ENCODE data around the gene KDM4C. TPM values are rescaled to one million over a fixed set of nuclear protein-coding genes. Genes with fewer than 3 reads are reported as not detected.

KDM4C gene
- total and polyA plus RNA-seq, 2 of the 13 experiments (the other 11 are each of a cell fraction or from before 2014, with no cell fraction given) = 19.4 to 23.6 TPM

GRCh38 chr9:6757456-6758247 lies at the start of gene KDM4C (continued):
- TF ChIP-seq NCOA5 (CRISPR knock-in tag; IDR thresholded peaks at IDR 0.05) (no peak), ZNF547 (CRISPR knock-in tag; IDR thresholded peaks at IDR 0.05) (peak; percentile 76), ZNF597 (CRISPR knock-in tag; IDR thresholded peaks at IDR 0.05) (no peak), ZFP62 (CRISPR knock-in tag; IDR thresholded peaks at IDR 0.05) (no peak), PLSCR1 (CRISPR knock-in tag; IDR thresholded peaks at IDR 0.05; ENCODE audit: borderline replicate concordance) (peak; percentile 83; the same call in 1 of the 2 replicates), MED1 (CRISPR knock-in tag; IDR thresholded peaks at IDR 0.05) (peak; percentile 88), HNF1A (IDR thresholded peaks at IDR 0.05; ENCODE audit: low read depth) (no peak), HNF1A (CRISPR knock-in tag; IDR thresholded peaks at IDR 0.05; ENCODE audit: borderline replicate concordance) (peak; percentile 61; the same call in 1 of the 2 replicates), TFDP2 (CRISPR knock-in tag; IDR thresholded peaks at IDR 0.05) (peak; percentile 76), NFE2 (CRISPR knock-in tag; IDR thresholded peaks at IDR 0.05) (no peak), ADNP (CRISPR knock-in tag; IDR thresholded peaks at IDR 0.05) (no peak), ELK4 (CRISPR knock-in tag; IDR thresholded peaks at IDR 0.05; ENCODE audit: borderline replicate concordance) (no peak), ZSCAN25 (CRISPR knock-in tag; IDR thresholded peaks at IDR 0.05) (no peak), ZNF232 (CRISPR knock-in tag; IDR thresholded peaks at IDR 0.05; ENCODE audit: borderline replicate concordance) (peak; percentile 78), MBD4 (IDR thresholded peaks at IDR 0.05; ENCODE audit: borderline replicate concordance, low read length) (no peak), FOXK1 (CRISPR knock-in tag; IDR thresholded peaks at IDR 0.05; ENCODE audit: borderline replicate concordance, low read depth) (peak; percentile 26), GLI4 (CRISPR knock-in tag; IDR thresholded peaks at IDR 0.05; ENCODE audit: borderline replicate concordance) (0 out of 2 replicates have a peak, but pooled peaks have one; percentile 35), ZNF44 (CRISPR knock-in tag; IDR thresholded peaks at IDR 0.05) (no peak; the same call in 1 of the 2 replicates), PPARG (CRISPR knock-in tag; conservative IDR thresholded peaks at IDR 0.05) (no peak), CREBL2 (CRISPR knock-in tag; IDR thresholded peaks at IDR 0.05; ENCODE audit: borderline replicate concordance) (no peak), TMF1 (CRISPR knock-in tag; IDR thresholded peaks at IDR 0.05; ENCODE audit: low read depth) (no peak)
